ENCODE data around the gene ANTKMT. TPM values are rescaled to one million over a fixed set of nuclear protein-coding genes. Genes with fewer than 3 reads are reported as not detected.

ANTKMT gene
- total RNA-seq, 2 experiments from 2014 or later, result 8.1 TPM

GRCh38 chr16:732936-733335 lies 12.0 kb downstream of the ANTKMT start:
- H3K27me3 ChIP-seq (ENCODE audit: control insufficient read depth in 1 of 2, insufficient read depth in 2 of 2, low read length in 2 of 2), result no peaks in the 10 kb centered on the region
- no peaks in the 10 kb centered on the region for H3K4me1 Mint-ChIP-seq (ENCODE audit: low read depth)
- intact Hi-C loops (cut with DNase I, micrococcal nuclease), result no loop called here
- H3K36me3 Mint-ChIP-seq (ENCODE audit: low read depth), result peaks cover 31% of the 10 kb centered on the region
- peak in 1 of 14 experiments; percentile 29 for DNase-seq
- POLR2A ChIA-PET, result interaction anchor here (1.0 kb wide), 1 partner anchor 9 kb away, joined by 3 read pairs; no protein-coding TSS in a partner anchor
- no peak overlapping the region for H3K4me3 ChIP-seq (ENCODE audit: low read length)
- no peak overlapping the region for H3K27ac Mint-ChIP-seq
- no peak overlapping the region for H3K4me3 Mint-ChIP-seq
- no peaks in the 10 kb centered on the region for H3K27me3 Mint-ChIP-seq
- CTCF ChIA-PET, result interaction anchor here (0.6 to 1.1 kb wide), 2 partner anchors 11 to 17 kb away, joined by 3 read pairs; no protein-coding TSS in a partner anchor
- H3K9me3 ChIP-seq (ENCODE audit: control insufficient read depth in 1 of 2, insufficient read depth in 1 of 2, low read length in 2 of 2), result no peaks in the 10 kb centered on the region
- peaks cover 5% of the 10 kb centered on the region for H3K4me1 ChIP-seq (ENCODE audit: insufficient read depth, low read length)
- ATAC-seq (ENCODE audit: poor library complexity), result no peak
- H3K36me3 ChIP-seq (ENCODE audit: insufficient read depth, low read length), result peaks cover 46% of the 10 kb centered on the region
- no peaks in the 10 kb centered on the region for H3K9me3 Mint-ChIP-seq
- no peak for TF ChIP-seq CTCF (IDR thresholded peaks at IDR 0.05)
- no peak overlapping the region for H3K27ac ChIP-seq (ENCODE audit: low read depth in 1 of 2, low read length in 2 of 2)

- H3K36me3 ChIP-seq (ENCODE audit: insufficient read depth, low read length), result peaks cover 48% of the 10 kb centered on the region
- H3K27ac ChIP-seq (ENCODE audit: low read depth in 1 of 2, low read length in 2 of 2), result no peak overlapping the region
- H3K4me1 ChIP-seq (ENCODE audit: insufficient read depth, low read length), result peaks cover 1% of the 10 kb centered on the region
- DNase-seq (peak in 9 of 14 experiments; percentile 16 to 63 (median 40)), ATAC-seq (ENCODE audit: poor library complexity) (peak; percentile 48)
- Mint-ChIP-seq H3K9me3 (no peaks in the 10 kb centered on the region), H3K4me1 (ENCODE audit: low read depth) (no peaks in the 10 kb centered on the region), H3K36me3 (ENCODE audit: low read depth) (peaks cover 33% of the 10 kb centered on the region), H3K27me3 (no peaks in the 10 kb centered on the region), H3K27ac (no peak overlapping the region), H3K4me3 (no peak overlapping the region)
- no peak overlapping the region for H3K4me3 ChIP-seq (ENCODE audit: low read length)
- TF ChIP-seq CTCF (IDR thresholded peaks at IDR 0.05), result peak; percentile 18
- no peaks in the 10 kb centered on the region for H3K9me3 ChIP-seq (ENCODE audit: control insufficient read depth in 1 of 2, insufficient read depth in 1 of 2, low read length in 2 of 2)
- ChIA-PET CTCF (interaction anchor here (0.6 to 1.1 kb wide), 2 partner anchors 11 to 18 kb away, joined by 3 read pairs; no protein-coding TSS in a partner anchor), POLR2A (interaction anchor here (1.0 kb wide), 1 partner anchor 9 kb away, joined by 3 read pairs; no protein-coding TSS in a partner anchor)
- intact Hi-C loops (cut with DNase I, micrococcal nuclease), result no loop called here
- H3K27me3 ChIP-seq (ENCODE audit: control insufficient read depth in 1 of 2, insufficient read depth in 2 of 2, low read length in 2 of 2), result no peaks in the 10 kb centered on the region
Measured at GRCh38 chr16:733382-734207, 12.6 kb downstream of the ANTKMT start.

- Mint-ChIP-seq H3K36me3 (ENCODE audit: low read depth) (peaks cover 33% of the 10 kb centered on the region), H3K4me1 (ENCODE audit: low read depth) (no peaks in the 10 kb centered on the region), H3K4me3 (no peak overlapping the region), H3K9me3 (no peaks in the 10 kb centered on the region), H3K27ac (no peak overlapping the region), H3K27me3 (no peaks in the 10 kb centered on the region)
- DNase-seq (peak in 1 of 14 experiments; percentile 15), ATAC-seq (ENCODE audit: poor library complexity) (no peak)
- ChIA-PET POLR2A (no interaction called here), CTCF (no interaction called here)
- peaks cover 51% of the 10 kb centered on the region for H3K36me3 ChIP-seq (ENCODE audit: insufficient read depth, low read length)
- no peak overlapping the region for H3K27ac ChIP-seq (ENCODE audit: low read depth in 1 of 2, low read length in 2 of 2)
- intact Hi-C loops (cut with DNase I, micrococcal nuclease), result no loop called here
- TF ChIP-seq CTCF (IDR thresholded peaks at IDR 0.05), result no peak
- no peak overlapping the region for H3K4me3 ChIP-seq (ENCODE audit: low read length)
- H3K27me3 ChIP-seq (ENCODE audit: control insufficient read depth in 1 of 2, insufficient read depth in 2 of 2, low read length in 2 of 2), result no peaks in the 10 kb centered on the region
- no peaks in the 10 kb centered on the region for H3K9me3 ChIP-seq (ENCODE audit: control insufficient read depth in 1 of 2, insufficient read depth in 1 of 2, low read length in 2 of 2)
- peaks cover under 1% of the 10 kb centered on the region for H3K4me1 ChIP-seq (ENCODE audit: insufficient read depth, low read length)
Measured at GRCh38 chr16:734208-734980, 13.4 kb downstream of the ANTKMT start.
